Suppressor macrophage treated with lipopolysaccharide for 4 hours (primary cell): ENCODE data around the gene LHCGR.
"Not testable (repeated sequence)": the region's sequence is repeated elsewhere in the genome, so short reads cannot be mapped to it uniquely, and the experiment has no call there.

Source experiments
- DNase-seq: peaks from one replicate; pipeline ENCODE4 v3.0.0-alpha.2; 2020

Gene LHCGR

DNA sequence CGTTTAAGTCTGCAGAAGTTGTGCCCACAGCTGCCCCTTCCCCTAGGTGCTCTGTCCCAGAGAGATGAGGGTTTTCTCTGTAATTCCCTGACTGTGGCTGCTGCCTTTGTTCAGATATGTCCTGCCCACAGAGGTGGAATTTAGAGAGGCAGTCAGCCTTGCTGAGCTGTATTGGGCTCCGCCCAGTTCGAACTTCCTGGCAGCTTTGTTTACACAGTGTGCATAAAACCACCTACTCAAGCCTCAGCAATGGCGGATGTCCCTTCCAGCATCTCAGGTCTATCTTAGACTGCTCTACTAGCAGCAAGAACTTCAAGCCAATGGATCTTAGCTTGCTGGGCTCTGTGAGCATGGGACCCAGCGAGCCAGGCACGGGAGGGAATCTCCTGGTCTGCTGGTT, 48.1 kb downstream of the LHCGR start:
- DNase-seq: no peak

- not testable (repeated sequence) for DNase-seq
Observed at GRCh38 chr2:48703621-48704020, 51.9 kb downstream of the LHCGR start.

- DNase-seq: no peak
Observed at GRCh38 chr2:48699348-48699930, 56.1 kb downstream of the LHCGR start.

GRCh38 chr2:48696881-48697280, 58.6 kb downstream of the LHCGR start:
- DNase-seq: no peak

- no peak for DNase-seq
Observed at GRCh38 chr2:48695991-48696390, 59.5 kb downstream of the LHCGR start.

DNA sequence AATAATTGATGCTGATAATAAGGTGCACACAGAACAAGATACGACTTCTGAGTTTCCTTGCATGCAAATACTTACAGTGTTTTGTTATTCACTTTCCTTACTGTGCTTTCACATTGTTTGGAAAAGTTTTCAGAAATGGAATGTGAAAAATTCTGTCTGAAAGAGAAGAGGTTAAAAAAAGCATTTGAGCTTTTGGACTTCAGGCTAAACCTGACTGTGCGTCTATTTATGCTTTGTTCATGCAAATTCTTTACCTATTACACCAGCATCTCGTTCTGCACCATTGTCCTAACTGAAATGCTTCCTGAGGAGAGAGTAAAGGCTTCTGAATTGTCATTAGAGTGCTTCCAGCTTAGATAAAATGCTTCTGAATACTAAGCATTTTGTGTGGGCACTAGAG, 61.4 kb downstream of the LHCGR start:
- no peak for DNase-seq

DNA sequence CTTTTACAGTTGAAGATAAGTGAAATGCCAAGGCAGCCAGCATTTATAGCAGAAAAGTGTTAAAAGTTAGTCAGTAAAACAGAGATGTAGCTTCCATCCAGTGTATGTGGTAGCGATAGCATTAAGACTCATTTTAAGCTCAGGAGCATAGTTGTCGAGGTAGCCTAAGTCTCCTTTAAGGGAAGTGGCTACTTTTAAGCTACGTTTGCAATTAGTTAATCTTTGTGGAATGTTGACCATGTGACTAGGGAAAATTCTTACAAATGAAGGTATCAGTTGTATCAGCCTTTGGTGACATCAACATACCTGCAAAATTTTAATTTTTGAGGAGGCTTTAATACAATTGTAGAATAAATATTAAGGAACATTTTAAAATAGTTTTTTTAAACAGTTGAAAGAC, 61.9 kb downstream of the LHCGR start:
- DNase-seq: no peak

- no peak for DNase-seq
Observed at GRCh38 chr2:48693066-48693465, 62.5 kb downstream of the LHCGR start.

GRCh38 chr2:48691935-48692691, 63.4 kb downstream of the LHCGR start:
- DNase-seq: no peak

- no peak for DNase-seq
Observed at GRCh38 chr2:48685126-48685525, 70.4 kb downstream of the LHCGR start.

- DNase-seq: no peak
Observed at GRCh38 chr2:48677450-48677849, 78.1 kb downstream of the LHCGR start.

DNA sequence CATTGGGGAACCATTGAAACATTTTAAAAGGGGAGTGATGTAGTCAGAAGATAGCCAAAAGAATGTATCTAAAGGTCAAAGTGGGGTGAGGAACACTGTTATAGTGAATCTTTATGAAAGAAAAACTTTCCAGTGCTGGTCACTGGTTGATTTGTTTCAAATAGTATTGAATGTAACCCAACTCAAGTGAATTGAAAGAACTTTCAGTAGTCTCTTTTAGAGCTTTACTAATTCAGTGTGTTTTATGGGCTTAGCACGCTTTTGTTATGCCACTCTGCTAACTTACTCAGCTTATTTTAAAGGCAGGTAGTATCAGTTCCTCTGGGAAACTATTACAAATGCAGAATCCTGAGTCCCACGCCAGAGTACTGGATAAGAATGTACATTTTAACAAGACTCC, 80.6 kb downstream of the LHCGR start:
- DNase-seq: no peak

- DNase-seq: no peak
Observed at GRCh38 chr2:48673581-48673980, 81.9 kb downstream of the LHCGR start.

DNA sequence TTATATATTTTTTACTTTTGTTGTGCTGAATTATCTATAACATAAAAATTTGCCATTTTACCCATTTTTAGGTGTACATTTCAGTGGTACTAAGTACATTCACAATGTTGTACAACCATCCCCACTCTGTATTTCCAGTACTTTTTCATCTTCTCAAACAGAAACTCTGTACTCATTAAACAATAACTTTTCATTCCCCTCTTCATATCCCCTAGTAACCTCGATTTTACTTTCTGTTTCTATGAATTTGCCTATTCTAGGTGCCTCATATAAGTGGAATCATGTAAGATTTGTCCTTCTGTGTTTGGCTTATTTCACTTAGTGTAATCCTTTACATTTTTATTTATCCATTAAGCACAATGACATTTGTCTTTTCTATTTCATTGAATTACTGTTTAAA, 86.5 kb downstream of the LHCGR start:
- no peak for DNase-seq

DNA sequence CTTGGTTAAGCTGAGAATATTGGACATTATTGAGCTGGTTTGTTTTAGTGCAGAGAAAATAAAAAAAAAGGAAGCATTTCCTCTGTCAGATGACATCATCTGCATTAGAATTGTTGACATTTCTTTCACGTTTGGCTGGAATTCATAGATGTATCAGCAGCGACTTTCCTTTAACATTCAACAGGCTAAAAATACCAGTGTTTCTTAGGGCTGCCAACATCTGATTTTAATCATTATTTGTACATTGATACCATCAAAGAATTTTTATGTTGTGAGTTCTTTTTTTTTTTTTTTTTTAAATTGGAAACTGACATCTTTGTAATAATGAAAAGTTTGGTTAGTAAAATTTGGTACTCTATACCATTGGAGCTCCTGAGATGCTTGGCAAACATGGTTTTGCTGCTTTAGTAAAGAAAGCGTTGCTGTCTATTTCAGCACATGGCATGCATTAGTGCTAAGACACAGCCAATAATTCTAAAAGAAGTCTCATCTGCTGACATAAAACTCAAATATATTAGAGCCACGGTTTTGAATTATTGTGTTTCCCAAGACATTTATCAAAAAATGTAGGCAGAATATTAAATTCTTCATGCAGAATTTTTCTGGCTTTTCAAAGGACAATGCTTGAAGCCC, 104.2 kb downstream of the LHCGR start:
- DNase-seq: no peak

DNA sequence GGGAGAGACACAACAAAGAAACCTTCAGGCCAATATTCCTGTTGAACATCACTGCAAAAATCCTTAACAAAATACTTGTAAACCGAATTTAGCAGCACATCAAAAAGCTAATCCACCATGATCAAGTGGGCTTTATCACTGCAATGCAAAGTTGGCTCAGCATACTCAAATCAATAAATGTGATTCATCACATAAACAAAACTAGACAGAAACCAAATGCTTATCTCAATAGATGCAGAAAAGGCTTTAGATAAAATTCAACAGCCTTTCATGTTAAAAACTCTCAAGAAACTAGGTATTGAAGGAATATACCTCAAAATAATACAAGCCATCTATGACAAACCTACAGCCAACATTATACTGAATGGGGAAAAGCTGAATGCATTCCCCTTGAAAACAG, 117.3 kb downstream of the LHCGR start:
- no peak for DNase-seq
